ENCODE results near the gene OR2K2. TPM values are rescaled to one million over a fixed set of nuclear protein-coding genes. Genes with fewer than 3 reads are reported as not detected.
"Not testable (repeated sequence)": the region's sequence is repeated elsewhere in the genome, so short reads cannot be mapped to it uniquely, and the experiment has no call there.

The OR2K2 gene
- polyA plus RNA-seq, 4 donors, result not detected

DNA sequence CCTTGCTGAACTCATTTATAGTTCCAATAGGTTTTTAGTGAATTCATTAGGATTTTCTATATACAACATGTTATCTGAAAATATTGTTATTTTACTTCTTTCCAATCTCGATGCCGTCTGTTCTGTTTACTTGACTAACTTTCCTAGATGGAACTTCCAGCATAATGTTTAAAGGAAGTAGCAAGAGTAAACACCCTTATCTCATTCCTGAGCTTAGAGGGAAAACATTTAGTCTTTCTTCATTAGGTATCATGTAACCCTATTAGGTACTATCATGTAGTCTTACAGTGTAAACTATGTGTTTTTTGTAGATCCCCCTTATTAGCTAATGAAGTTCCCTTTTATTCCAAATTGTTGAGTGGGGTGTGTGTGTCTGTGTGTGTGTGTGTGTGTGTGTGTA is 22.5 kb upstream of the OR2K2 start:
- no peak for FAIRE-seq
- Histone ChIP-seq H3K36me3 (ENCODE audit: control insufficient read depth in 3 of 3, insufficient read depth in 2 of 3, low read depth in 1 of 3, low read length in 3 of 3) (no peaks in the 10 kb centered on the region), H3K27me3 (ENCODE audit: control insufficient read depth in 3 of 3, insufficient read depth in 3 of 3, low read length in 3 of 3) (no peaks in the 10 kb centered on the region), H3K4me3 (ENCODE audit: low read depth in 1 of 3, low read length in 3 of 3) (no peak overlapping the region), H3K27ac (ENCODE audit: low read depth in 1 of 3, low read length in 2 of 3) (no peak overlapping the region), H3K4me1 (ENCODE audit: control insufficient read depth in 3 of 3, insufficient read depth in 2 of 3, low read depth in 1 of 3, low read length in 2 of 3) (no peaks in the 10 kb centered on the region), H3K9me3 (ENCODE audit: control insufficient read depth in 2 of 2, insufficient read depth in 1 of 2, low read depth in 1 of 2, low read length in 1 of 2) (peaks cover 0 to 2% of the 10 kb centered on the region in 2 donors)
- WGBS, 3 donors, result 15 to 49% (median 34%) methylated on average over 2 of the region's 2 CpGs
- peak in 1 of 2 donors; percentile 12 for DNase-seq

DNA sequence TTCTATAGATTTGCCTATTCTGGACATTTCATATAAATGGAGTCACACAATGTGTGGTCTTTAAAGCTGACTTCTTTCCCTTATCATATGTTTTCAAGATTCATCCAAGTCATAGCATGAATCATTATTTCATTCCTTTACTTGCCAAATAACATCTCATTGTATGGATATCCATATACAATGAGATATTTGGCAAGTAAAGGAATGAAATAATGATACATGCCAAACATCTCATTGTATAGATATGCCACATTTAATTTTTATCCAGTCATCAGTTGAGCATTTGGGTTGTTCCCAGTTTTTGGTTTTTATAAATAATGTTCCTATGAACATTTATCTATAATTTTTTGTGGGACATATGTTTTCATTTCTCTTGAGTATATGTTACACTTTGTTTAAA is 20.5 kb upstream of the OR2K2 start:
- no peaks in the 10 kb centered on the region for H3K27me3 ChIP-seq (ENCODE audit: control insufficient read depth in 3 of 3, insufficient read depth in 3 of 3, low read length in 3 of 3)
- no peaks in the 10 kb centered on the region for H3K4me1 ChIP-seq (ENCODE audit: control insufficient read depth in 3 of 3, insufficient read depth in 2 of 3, low read depth in 1 of 3, low read length in 2 of 3)
- no peak overlapping the region for H3K4me3 ChIP-seq (ENCODE audit: low read depth in 1 of 3, low read length in 3 of 3)
- peaks cover 0 to 2% of the 10 kb centered on the region in 2 donors for H3K9me3 ChIP-seq (ENCODE audit: control insufficient read depth in 2 of 2, insufficient read depth in 1 of 2, low read depth in 1 of 2, low read length in 1 of 2)
- DNase-seq, result no peak
- no peak for FAIRE-seq
- no peak overlapping the region for H3K27ac ChIP-seq (ENCODE audit: low read depth in 1 of 3, low read length in 2 of 3)
- no peaks in the 10 kb centered on the region for H3K36me3 ChIP-seq (ENCODE audit: control insufficient read depth in 3 of 3, insufficient read depth in 2 of 3, low read depth in 1 of 3, low read length in 3 of 3)

GRCh38 chr9:111349766-111350165 is 19.7 kb upstream of the OR2K2 start:
- Histone ChIP-seq H3K36me3 (ENCODE audit: control insufficient read depth in 3 of 3, insufficient read depth in 2 of 3, low read depth in 1 of 3, low read length in 3 of 3) (no peaks in the 10 kb centered on the region), H3K27ac (ENCODE audit: low read depth in 1 of 3, low read length in 2 of 3) (no peak overlapping the region), H3K4me1 (ENCODE audit: control insufficient read depth in 3 of 3, insufficient read depth in 2 of 3, low read depth in 1 of 3, low read length in 2 of 3) (no peaks in the 10 kb centered on the region), H3K4me3 (ENCODE audit: low read depth in 1 of 3, low read length in 3 of 3) (no peak overlapping the region), H3K27me3 (ENCODE audit: control insufficient read depth in 3 of 3, insufficient read depth in 3 of 3, low read length in 3 of 3) (no peaks in the 10 kb centered on the region), H3K9me3 (ENCODE audit: control insufficient read depth in 2 of 2, insufficient read depth in 1 of 2, low read depth in 1 of 2, low read length in 1 of 2) (peaks cover 0 to 2% of the 10 kb centered on the region in 2 donors)
- DNase-seq, result peak; percentile 53 to 94
- 16 to 56% (median 31%) methylated on average over 5 of the region's 5 CpGs for WGBS, 3 donors
- peak; percentile 84 for FAIRE-seq

DNA sequence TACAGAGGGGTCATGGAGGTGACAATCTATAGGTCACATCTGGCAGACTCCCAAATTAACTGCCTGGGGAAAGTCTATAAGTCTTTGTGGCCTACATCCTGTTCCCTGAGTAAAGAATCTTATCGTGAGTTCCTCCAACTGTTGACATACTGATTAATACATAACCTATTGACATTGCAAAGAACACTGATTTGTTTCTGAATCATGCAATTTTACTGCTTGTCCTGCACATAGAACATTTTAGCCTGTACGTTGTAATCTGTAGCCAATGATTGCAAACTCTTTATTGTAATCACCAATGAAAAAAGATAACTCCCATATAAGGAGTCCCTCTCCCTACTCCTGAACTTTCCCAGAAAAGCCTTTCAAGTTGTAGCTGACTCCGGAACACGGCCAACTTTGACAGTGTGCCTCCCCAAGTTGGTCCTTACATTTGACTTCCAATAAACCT is 18.8 kb upstream of the OR2K2 start:
- no peaks in the 10 kb centered on the region for H3K4me1 ChIP-seq (ENCODE audit: control insufficient read depth in 3 of 3, insufficient read depth in 2 of 3, low read depth in 1 of 3, low read length in 2 of 3)
- H3K9me3 ChIP-seq (ENCODE audit: control insufficient read depth in 2 of 2, insufficient read depth in 1 of 2, low read depth in 1 of 2, low read length in 1 of 2), result no peaks in the 10 kb centered on the region
- H3K27me3 ChIP-seq (ENCODE audit: control insufficient read depth in 3 of 3, insufficient read depth in 3 of 3, low read length in 3 of 3), result no peaks in the 10 kb centered on the region
- peak; percentile 70 to 96 for DNase-seq
- no peaks in the 10 kb centered on the region for H3K36me3 ChIP-seq (ENCODE audit: control insufficient read depth in 3 of 3, insufficient read depth in 2 of 3, low read depth in 1 of 3, low read length in 3 of 3)
- peak; percentile 89 for FAIRE-seq
- no peak overlapping the region for H3K4me3 ChIP-seq (ENCODE audit: low read depth in 1 of 3, low read length in 3 of 3)
- H3K27ac ChIP-seq (ENCODE audit: low read depth in 1 of 3, low read length in 2 of 3), result peak overlapping the region in 1 of 3 donors; percentile 72
- whole genome bisulfite sequencing, 3 donors, result 13 to 43% (median 30%) methylated on average over 4 of the region's 4 CpGs

GRCh38 chr9:111334318-111334863 is 4.4 kb upstream of the OR2K2 start:
- H3K4me1 ChIP-seq (ENCODE audit: control insufficient read depth in 3 of 3, insufficient read depth in 2 of 3, low read depth in 1 of 3, low read length in 2 of 3); H3K36me3 ChIP-seq (ENCODE audit: control insufficient read depth in 3 of 3, insufficient read depth in 2 of 3, low read depth in 1 of 3, low read length in 3 of 3); H3K27ac ChIP-seq (ENCODE audit: low read depth in 1 of 3, low read length in 2 of 3); H3K4me3 ChIP-seq (ENCODE audit: low read depth in 1 of 3, low read length in 3 of 3); FAIRE-seq; DNase-seq; H3K27me3 ChIP-seq (ENCODE audit: control insufficient read depth in 3 of 3, insufficient read depth in 3 of 3, low read length in 3 of 3); H3K9me3 ChIP-seq (ENCODE audit: control insufficient read depth in 2 of 2, insufficient read depth in 1 of 2, low read depth in 1 of 2, low read length in 1 of 2): not testable (repeated sequence)
- WGBS, 3 donors, result 72 to 83% (median 77%) methylated on average over 5 of the region's 5 CpGs

GRCh38 chr9:111320631-111321030 is 9.4 kb downstream of the OR2K2 start:
- WGBS, 3 donors, result 59 to 75% (median 66%) methylated on average over 3 of the region's 3 CpGs
- Histone ChIP-seq H3K4me1 (ENCODE audit: control insufficient read depth in 3 of 3, insufficient read depth in 2 of 3, low read depth in 1 of 3, low read length in 2 of 3) (no peaks in the 10 kb centered on the region), H3K27ac (ENCODE audit: low read depth in 1 of 3, low read length in 2 of 3) (no peak overlapping the region), H3K9me3 (ENCODE audit: control insufficient read depth in 2 of 2, insufficient read depth in 1 of 2, low read depth in 1 of 2, low read length in 1 of 2) (no peaks in the 10 kb centered on the region), H3K36me3 (ENCODE audit: control insufficient read depth in 3 of 3, insufficient read depth in 2 of 3, low read depth in 1 of 3, low read length in 3 of 3) (no peaks in the 10 kb centered on the region), H3K4me3 (ENCODE audit: low read depth in 1 of 3, low read length in 3 of 3) (no peak overlapping the region), H3K27me3 (ENCODE audit: control insufficient read depth in 3 of 3, insufficient read depth in 3 of 3, low read length in 3 of 3) (peaks cover 0 to 3% (median 0%) of the 10 kb centered on the region in 3 donors)
- DNase-seq (no peak), FAIRE-seq (no peak)

DNA sequence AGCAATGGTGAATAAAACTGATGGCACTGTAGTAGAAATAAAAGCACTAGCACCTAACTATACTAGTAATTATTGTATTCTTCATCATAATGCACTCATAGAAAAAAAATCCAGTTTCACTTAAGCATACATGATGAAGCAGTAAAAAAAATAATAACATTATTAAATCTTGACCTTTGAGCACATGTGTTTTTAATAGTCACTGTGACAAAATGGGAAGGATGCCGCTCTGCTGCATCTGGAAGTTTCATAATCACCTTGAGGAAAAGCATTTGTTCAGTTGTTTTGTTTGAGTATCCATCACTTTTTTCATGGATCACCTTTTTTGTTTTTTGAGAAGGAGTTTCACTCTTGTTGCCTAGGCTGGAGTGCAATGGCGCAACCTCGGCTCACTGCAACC is 13.2 kb downstream of the OR2K2 start:
- H3K27me3 ChIP-seq (ENCODE audit: control insufficient read depth in 3 of 3, insufficient read depth in 3 of 3, low read length in 3 of 3), result peaks cover 0 to 3% (median 0%) of the 10 kb centered on the region in 3 donors
- FAIRE-seq (no peak), DNase-seq (no peak)
- 67 to 83% (median 69%) methylated on average over 3 of the region's 3 CpGs for WGBS, 3 donors
- no peak overlapping the region for H3K4me3 ChIP-seq (ENCODE audit: low read depth in 1 of 3, low read length in 3 of 3)
- H3K4me1 ChIP-seq (ENCODE audit: control insufficient read depth in 3 of 3, insufficient read depth in 2 of 3, low read depth in 1 of 3, low read length in 2 of 3), result no peaks in the 10 kb centered on the region
- H3K9me3 ChIP-seq (ENCODE audit: control insufficient read depth in 2 of 2, insufficient read depth in 1 of 2, low read depth in 1 of 2, low read length in 1 of 2), result no peaks in the 10 kb centered on the region
- H3K36me3 ChIP-seq (ENCODE audit: control insufficient read depth in 3 of 3, insufficient read depth in 2 of 3, low read depth in 1 of 3, low read length in 3 of 3), result no peaks in the 10 kb centered on the region
- no peak overlapping the region for H3K27ac ChIP-seq (ENCODE audit: low read depth in 1 of 3, low read length in 2 of 3)

DNA sequence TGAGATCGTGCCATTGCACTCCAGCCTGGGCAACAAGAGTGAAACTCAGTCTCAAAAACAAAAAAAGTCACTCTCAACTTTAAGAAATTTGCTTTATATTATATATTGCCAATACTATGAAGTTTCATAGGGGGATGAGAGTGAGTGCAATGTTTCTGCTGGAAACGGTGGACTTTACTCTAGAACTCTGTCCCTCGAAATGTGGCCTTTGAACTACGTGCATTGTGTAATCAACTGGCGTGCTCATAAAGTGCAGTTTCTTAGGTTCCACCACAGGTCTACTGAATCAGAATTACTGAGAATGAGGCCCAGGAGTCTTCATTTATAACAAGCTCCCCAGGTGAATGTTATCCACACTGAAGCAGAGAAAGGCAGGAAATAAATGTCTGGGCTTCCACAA is 24.1 kb downstream of the OR2K2 start:
- no peaks in the 10 kb centered on the region for H3K4me1 ChIP-seq (ENCODE audit: control insufficient read depth in 3 of 3, insufficient read depth in 2 of 3, low read depth in 1 of 3, low read length in 2 of 3)
- no peaks in the 10 kb centered on the region for H3K9me3 ChIP-seq (ENCODE audit: control insufficient read depth in 2 of 2, insufficient read depth in 1 of 2, low read depth in 1 of 2, low read length in 1 of 2)
- DNase-seq (peak in 1 of 2 donors; percentile 60), FAIRE-seq (no peak)
- H3K27me3 ChIP-seq (ENCODE audit: control insufficient read depth in 3 of 3, insufficient read depth in 3 of 3, low read length in 3 of 3), result no peaks in the 10 kb centered on the region
- WGBS, 3 donors, result 50 to 84% (median 63%) methylated on average over 5 of the region's 5 CpGs
- H3K4me3 ChIP-seq (ENCODE audit: low read depth in 1 of 3, low read length in 3 of 3), result no peak overlapping the region
- no peaks in the 10 kb centered on the region for H3K36me3 ChIP-seq (ENCODE audit: control insufficient read depth in 3 of 3, insufficient read depth in 2 of 3, low read depth in 1 of 3, low read length in 3 of 3)
- H3K27ac ChIP-seq (ENCODE audit: low read depth in 1 of 3, low read length in 2 of 3), result no peak overlapping the region

DNA sequence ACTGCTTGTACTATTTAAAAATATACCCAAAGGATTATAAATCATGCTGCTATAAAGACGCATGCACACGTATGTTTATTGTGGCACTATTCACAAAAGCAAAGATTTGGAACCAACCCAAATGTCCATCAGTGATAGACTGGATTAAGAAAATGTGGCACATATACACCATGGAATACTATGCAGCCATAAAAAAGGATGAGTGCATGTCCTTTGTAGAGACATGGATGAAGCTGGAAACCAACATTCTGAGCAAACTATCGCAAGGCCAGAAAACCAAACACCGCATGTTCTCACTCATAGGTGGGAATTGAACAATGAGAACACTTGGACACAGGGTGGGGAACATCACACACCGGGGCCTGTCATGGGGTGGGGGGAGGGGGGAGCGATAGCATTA is 26.0 kb downstream of the OR2K2 start:
- not testable (repeated sequence) for H3K27me3 ChIP-seq (ENCODE audit: control insufficient read depth in 3 of 3, insufficient read depth in 3 of 3, low read length in 3 of 3); H3K4me3 ChIP-seq (ENCODE audit: low read depth in 1 of 3, low read length in 3 of 3); H3K36me3 ChIP-seq (ENCODE audit: control insufficient read depth in 3 of 3, insufficient read depth in 2 of 3, low read depth in 1 of 3, low read length in 3 of 3); H3K4me1 ChIP-seq (ENCODE audit: control insufficient read depth in 3 of 3, insufficient read depth in 2 of 3, low read depth in 1 of 3, low read length in 2 of 3); H3K9me3 ChIP-seq (ENCODE audit: control insufficient read depth in 2 of 2, insufficient read depth in 1 of 2, low read depth in 1 of 2, low read length in 1 of 2); DNase-seq; FAIRE-seq; H3K27ac ChIP-seq (ENCODE audit: low read depth in 1 of 3, low read length in 2 of 3)
- 76 to 86% (median 78%) methylated on average over 6 of the region's 6 CpGs for WGBS, 3 donors

Data from small intestine (tissue), 7 donors.